ENCODE measurements around the gene CCDC73.

CCDC73 gene

DNA sequence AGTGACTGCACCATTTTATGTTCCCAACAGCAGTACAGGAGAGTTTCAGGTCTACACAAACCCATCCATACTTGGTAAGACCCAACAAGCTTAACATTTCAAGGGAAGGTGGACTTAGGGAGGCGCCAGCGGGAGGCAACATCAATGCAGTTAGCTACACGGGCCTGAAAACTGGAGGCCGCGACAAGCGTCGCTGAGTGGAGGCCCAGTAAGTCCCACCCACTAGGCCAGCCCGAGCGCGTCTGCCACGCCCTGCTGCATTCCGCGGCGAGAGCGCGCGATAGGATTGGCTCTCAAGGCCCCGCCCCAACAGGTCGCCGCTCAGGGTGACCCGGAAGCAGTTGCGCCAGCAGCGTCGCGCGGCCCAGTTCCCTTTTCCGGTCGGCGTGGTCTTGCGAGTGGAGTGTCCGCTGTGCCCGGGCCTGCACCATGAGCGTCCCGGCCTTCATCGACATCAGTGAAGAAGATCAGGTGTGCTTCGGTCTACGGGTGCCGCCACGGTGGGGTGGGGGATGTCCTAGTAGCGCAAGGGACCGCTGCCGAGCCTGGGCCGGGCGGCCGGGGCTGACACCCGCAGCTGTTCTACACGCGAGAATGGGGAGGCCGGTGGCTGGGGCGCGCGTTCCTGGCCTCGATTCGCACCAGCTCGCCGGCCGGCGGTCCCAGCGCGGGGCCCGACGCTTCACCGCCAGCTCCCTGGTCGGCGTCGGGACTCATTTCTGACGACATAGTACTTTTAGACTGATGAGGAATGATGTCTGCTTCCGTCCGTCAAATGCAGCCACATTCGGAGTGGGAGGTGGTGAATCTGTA lies 210.8 kb downstream of the CCDC73 start, which contains the start of gene EIF3M:
EIF3M (plus strand) TSS at position 373 of the 813 bp plus-strand sequence; CDS start at position 430, 57 bp downstream.
- DNase-seq, result peak; percentile 78

DNA sequence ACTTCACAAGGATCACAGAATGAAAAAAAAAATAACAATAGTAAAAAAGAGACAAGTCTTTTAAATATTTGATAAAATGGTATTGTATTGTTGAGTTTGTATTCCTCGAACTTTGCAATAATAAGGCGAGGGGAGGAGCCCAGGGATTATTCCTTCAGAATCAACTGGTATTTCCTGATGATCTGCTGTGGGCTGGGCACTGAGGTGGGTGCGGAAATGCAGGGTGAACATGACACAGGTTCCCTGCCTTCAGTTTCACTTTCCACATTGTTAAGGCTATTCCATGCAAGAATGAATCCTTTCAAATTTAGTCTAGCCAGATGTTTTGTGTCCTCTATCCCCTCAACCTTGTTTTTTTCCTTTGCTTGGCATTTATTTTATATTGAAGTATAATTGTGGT lies 212.9 kb downstream of the CCDC73 start:
- no peak for DNase-seq

DNA sequence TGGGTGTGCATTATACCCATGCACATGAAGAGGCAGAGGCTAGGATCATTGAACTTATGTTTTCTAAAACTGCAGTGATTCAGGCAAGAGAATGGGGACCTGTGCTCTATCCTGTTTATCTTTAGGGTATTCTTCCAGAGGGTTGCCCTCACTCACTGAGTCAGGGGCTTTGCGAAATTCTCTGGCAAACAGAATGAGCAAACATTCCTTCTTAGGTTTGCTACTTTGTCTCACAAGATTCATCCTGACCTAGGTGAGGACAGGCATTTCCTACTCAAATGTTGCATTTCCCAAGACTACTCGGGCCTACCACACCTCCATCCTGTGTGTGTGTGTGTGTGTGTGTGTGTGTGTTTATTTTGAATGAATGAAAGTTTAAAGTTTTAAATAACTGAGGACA lies 213.5 kb downstream of the CCDC73 start:
- no peak for DNase-seq

DNA sequence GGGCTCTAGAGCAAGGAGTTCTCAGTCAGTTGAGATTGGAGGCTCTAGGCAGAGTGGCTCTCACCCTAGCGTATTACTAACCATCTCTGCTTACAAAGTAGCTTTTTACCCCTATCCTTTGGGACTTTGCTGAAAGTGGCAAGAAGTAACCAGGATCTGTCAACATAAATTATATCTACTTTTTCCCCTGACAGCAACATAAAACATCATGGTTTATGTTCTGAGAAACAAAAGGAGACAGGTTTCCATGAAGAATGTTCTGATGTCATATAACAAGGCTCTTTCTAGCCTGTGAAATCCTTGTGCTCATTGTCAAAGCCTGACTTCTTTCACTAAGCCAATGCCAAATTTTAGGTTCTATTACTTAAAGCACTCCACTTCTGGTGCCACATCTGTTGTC lies 218.0 kb downstream of the CCDC73 start:
- no peak for DNase-seq

DNA sequence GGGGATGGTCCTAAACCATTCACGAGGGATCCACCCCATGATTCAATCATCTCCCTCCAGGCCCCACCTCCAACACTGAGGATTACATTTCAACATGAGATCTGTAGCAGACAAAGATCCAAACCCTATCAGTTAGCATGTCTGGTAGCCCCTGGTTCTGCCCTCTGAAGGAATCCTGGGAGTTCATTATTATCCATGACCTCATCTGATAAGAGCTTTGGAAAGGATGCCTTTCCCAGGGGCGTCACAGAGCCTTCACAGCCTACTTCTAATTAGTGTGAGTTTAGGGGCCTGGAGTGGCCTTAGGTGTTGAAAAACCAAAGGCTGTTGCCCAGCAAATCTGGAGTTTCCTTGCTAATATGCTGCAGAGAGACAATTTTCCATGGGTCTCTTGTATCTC lies 219.4 kb downstream of the CCDC73 start:
- no peak for DNase-seq

DNA sequence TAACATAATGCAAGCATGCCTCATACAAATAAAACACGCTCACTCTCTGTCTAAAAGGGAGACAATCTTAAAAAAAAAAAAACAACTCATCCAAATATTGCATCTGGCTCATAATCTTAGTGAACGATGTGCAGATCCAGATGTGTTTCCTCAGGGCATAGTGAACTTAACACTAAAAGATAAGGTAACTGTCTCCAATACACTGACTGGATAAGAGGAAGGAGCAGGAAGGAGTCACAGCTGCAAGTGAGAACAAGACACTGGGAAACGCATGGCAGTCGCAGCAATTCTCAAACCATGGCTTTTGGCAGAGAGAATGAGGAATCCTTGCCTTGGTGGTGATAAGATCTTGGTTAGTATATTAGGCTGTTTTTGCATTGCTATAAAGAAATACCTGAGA lies 220.0 kb downstream of the CCDC73 start:
- DNase-seq, result no peak

DNA sequence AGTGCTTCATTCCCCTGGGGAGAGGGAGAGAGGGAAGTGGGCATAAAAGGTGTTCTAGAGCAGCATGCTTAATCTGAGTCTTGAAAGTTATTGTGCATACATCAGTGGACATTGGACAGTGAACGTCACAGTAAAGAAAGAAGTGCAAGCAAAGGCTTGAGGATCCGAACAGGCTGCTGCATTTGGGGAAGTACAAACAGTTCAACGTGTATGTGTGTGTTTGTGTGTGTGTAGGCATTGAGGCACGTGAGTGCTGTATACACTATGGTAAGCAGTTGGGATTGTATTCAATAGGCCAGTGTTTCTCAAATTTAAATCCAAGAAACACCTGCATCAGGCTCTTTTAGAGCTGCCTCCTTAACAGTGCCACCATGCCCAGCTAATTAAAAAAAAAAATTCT lies 221.2 kb downstream of the CCDC73 start:
- DNase-seq, result no peak

DNA sequence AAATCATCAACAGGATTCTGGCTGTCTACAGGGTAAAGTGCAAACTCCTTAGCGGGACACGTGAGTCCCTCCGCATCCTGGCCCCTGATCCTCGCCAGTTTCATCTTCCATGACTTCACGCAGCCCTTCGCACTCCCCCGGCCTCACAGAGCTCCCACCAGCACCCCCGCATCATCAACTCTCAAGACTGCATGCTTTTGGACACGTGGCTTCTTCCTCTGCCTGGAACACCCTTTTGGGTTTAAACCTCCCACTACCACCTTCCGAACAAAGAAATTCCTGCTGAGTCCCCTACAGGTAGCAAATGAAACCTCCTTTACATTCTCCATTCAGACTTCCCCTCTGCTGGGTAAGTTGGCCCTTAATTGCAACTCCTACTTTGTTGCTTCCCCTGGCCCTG lies 223.4 kb downstream of the CCDC73 start:
- DNase-seq, result no peak

DNA sequence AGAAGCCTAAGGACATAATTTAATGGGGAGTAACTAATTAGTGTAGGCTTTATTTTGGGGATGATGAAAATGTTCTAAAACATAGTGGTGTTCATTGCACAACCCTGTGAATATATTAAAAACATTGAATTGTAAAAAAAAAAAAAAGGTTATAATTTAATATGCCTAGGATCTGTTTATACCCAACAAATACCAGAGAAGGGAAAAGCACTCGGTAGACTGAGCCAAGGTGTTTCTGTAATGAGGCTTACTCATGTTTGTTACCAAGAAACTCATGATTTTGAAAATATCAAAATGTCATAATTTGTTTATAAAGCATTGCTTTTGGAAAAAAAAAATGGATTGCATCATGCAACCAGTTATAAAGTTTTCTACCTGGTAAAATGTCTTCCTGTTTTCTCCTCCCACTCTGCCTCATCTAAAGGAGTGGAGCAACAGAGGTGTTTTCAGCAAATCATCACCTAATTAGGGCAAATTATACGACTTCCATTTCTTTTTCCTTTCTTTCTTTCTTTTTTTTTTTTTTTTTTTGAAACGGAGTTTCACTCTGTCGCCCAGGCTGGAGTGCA lies 225.1 kb downstream of the CCDC73 start:
- no peak for DNase-seq

DNA sequence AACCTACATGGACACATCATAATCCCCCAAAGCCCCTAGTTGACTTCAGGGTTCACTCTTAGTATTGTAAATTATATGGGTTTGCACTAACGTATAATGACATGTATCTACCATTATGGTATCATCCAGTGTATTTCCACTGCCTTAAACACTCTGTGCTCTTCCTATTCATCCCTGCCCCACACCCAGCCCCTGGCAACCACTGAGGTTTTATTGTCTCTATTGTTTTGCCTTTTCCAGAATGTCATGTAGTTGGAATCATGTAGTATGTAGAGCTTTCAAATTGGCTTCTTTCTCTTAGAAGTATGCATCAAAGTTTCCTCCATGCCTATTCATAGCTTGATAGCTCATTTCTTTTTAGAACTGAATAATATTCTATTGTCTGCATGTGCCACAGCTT lies 227.3 kb downstream of the CCDC73 start:
- no peak for DNase-seq

DNA sequence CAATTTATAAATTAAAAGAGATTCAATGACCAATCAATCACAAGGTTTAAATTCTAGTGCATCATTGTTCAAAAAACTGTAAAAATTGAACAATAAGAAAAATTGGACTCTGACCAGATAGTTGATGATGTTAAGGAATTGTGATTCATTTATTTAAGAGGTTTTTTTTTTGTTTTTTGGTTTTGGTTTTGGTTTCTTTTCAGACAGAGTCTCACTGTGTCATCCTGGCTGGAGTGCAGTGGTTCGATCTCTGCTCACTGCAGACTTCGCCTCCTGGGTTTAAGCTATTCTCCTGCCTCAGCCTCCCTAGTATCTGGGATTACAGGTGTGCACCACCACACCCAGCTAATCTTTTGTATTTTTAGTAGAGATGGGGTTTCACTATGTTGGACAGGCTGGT lies 227.9 kb downstream of the CCDC73 start:
- DNase-seq, result no peak

DNA sequence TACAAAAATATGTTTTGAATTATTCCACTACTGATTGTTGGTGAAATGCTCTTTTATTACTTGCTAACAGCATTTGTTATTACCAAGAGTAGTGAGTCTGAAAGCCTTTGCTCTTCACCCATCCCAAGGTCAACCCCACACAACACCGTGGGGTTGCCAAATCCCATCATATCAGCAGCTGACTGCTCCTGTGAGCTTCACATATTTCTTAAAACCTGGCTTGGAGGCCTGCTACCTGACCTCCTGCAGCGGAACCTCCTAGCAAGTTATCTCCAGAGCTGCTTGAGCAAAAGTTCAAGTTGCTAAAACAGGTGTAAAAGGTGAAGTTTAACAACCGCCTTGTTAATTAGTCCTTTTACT lies 230.9 kb downstream of the CCDC73 start:
- no peak for DNase-seq

DNA sequence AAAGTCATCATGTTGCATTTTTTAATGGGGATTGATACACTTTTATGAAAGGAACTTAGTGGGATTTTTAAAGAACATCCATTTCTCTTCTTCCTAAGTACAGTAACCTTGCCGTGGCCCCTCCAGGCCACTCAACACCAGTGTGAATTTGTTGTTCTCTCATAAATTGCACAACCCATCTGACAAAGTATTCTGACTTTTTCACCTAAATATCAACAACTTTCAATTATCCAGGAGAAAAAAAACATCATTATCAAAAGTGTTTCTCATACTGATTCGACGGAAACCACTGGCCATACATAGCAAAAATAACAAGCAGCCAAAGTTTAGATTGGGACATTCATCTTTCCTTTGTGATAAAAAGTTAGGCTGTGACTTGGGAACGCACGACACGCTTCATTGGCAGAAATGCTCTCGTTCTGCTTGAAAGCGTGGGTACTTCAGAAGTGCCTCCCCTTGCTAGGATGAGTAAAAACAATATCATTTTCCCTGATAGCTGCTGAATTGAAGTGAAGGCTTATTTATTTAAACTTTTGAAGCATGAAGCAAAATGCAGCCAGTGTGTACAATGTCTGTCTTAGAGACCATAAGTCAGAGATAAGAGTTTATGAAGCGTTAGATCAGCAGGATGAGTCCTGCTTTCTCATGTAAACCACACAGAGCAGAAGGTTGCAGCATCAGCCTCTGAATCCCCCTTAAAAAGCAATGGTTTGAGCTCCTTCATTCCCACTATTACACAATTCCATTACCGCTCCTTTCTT lies 231.4 kb downstream of the CCDC73 start:
- no peak for DNase-seq

DNA sequence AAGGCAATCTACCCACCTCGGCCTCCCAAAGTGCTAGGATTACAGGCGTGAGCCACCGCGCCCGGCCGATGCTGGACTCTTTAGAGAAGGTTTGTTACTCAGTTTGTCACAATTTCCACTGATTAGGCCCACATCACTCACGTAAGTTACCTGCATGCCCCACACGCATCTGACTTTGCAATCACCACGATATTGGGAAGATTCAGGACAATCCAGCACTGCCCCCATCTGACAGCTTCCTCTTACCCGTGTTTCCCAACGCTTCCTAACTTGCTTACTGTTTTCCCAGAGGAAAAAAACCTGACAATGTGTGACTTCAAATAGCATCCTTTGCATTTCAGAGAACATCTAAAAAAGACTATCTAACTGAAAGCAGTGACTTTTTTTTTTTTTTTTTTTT lies 232.6 kb downstream of the CCDC73 start:
- DNase-seq, result no peak

DNA sequence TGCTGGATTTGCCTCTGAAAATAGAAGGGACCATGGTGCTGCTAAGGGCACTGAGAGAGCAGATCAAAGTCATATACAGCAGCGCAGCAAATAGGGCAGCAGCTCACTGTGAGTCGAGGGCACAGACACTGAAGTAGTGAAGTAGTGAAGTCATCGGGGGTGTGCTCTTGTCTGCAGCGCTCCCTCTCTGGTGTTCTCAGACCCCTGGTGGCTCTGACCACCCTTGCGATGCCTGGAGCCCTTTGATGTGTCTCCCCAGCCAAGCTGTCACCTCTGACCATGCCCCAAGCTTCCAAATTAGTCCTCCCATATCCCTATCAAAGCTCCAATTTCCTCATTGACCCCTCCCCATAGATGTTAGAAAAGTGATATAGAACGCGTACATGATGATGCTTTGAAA lies 238.6 kb downstream of the CCDC73 start:
- DNase-seq, result no peak

DNA sequence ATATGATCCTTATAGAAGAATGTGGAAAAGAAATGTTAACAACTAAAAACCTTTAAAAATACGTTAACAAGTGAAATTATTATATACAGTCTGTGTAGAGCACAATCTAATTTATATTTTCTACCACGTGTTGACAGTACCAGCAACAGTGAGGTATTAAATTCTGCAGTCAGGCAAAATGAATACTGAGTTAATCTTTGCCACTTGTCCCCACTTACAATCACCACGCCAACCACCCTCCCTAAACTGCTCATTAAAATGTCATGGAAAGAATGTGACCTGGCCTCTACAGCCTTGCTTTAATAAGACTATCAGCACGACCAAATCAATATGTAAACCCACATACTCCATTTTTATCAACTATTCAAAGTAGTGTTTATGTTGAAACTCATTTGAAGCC lies 239.4 kb downstream of the CCDC73 start:
- no peak for DNase-seq
